HL-60 (cell line): ENCODE measurements around the gene CCDC179.

Experiments
- DNase-seq, 2 experiments: peaks; one replicate each; pipeline ENCODE4 v3.0.0-alpha.2; 2010 to 2020; ENCODE audit warnings: low read depth in 1 of 2, low spot score in 1 of 2
- H3K27ac ChIP-seq: fragments of 250-450 bp; sonication (Bioruptor Pico); replicated peaks from 2 replicates; pipeline ENCODE4 v1.5.1; 2020; ENCODE audit warnings: mild to moderate bottlenecking, moderate library complexity
- H3K27me3 ChIP-seq: fragments of 250-450 bp; sonication (Bioruptor Pico); 2 replicates; pipeline ENCODE4 v1.5.1; 2021; ENCODE audit warnings: mild to moderate bottlenecking, moderate library complexity; ENCODE audit not compliant: insufficient read depth, poor library complexity, severe bottlenecking
- H3K4me3 ChIP-seq: replicated peaks from 2 replicates; pipeline ENCODE4 v1.5.1; 2011; ENCODE audit warnings: mild to moderate bottlenecking, control low read depth, low read length; ENCODE audit not compliant: insufficient read depth
- GABPA ChIP-seq: IDR thresholded peaks from 2 replicates; pipeline ENCODE4 v1.6.1; 2012; ENCODE audit warnings: low read depth
- POLR2AphosphoS5 ChIP-seq: IDR thresholded peaks from 2 replicates; pipeline ENCODE4 v1.6.1; 2012; ENCODE audit warnings: low read depth
- REST ChIP-seq: IDR thresholded peaks from 2 replicates; pipeline ENCODE4 v1.6.1; 2012; ENCODE audit warnings: low read depth; ENCODE audit not compliant: insufficient replicate concordance
- SPI1 ChIP-seq: IDR thresholded peaks from 2 replicates; pipeline ENCODE4 v1.6.1; 2012; ENCODE audit warnings: low read depth, mild to moderate bottlenecking, borderline replicate concordance
- TF ChIP-seq, protein P1 (sequence below): IDR thresholded peaks from one replicate; pipeline ENCODE4 v1.5.1; 2011; ENCODE audit warnings: low read length, control low read depth, inconsistent platforms; ENCODE audit not compliant: insufficient read depth

The CCDC179 gene

GRCh38 chr11:22829231-22830081, 30.8 kb downstream of the CCDC179 start, which contains the start of gene SVIP:
Gene SVIP (minus strand): TSS chr11:22829801. CDS start chr11:22829748, 53 bp downstream.
- peak; percentile 83 to 94 for DNase-seq
- TF ChIP-seq REST (no peak), SPI1 (peak; percentile 19; the same call in 1 of the 2 replicates), POLR2AphosphoS5 (peak; percentile 69), GABPA (peak; percentile 75)
- TF ChIP-seq, protein P1, sequence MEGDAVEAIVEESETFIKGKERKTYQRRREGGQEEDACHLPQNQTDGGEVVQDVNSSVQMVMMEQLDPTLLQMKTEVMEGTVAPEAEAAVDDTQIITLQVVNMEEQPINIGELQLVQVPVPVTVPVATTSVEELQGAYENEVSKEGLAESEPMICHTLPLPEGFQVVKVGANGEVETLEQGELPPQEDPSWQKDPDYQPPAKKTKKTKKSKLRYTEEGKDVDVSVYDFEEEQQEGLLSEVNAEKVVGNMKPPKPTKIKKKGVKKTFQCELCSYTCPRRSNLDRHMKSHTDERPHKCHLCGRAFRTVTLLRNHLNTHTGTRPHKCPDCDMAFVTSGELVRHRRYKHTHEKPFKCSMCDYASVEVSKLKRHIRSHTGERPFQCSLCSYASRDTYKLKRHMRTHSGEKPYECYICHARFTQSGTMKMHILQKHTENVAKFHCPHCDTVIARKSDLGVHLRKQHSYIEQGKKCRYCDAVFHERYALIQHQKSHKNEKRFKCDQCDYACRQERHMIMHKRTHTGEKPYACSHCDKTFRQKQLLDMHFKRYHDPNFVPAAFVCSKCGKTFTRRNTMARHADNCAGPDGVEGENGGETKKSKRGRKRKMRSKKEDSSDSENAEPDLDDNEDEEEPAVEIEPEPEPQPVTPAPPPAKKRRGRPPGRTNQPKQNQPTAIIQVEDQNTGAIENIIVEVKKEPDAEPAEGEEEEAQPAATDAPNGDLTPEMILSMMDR, result peak; percentile 62
- Histone ChIP-seq H3K27me3 (no peaks in the 10 kb centered on the region), H3K4me3 (peak within 1 kb of the TSS; percentile 77), H3K27ac (peak within 1 kb of the TSS; percentile 79)

- peak overlapping the region; percentile 77 for H3K4me3 ChIP-seq
- H3K27ac ChIP-seq, result peak overlapping the region; percentile 79
These were observed 31.9 kb downstream of the CCDC179 start for GRCh38 chr11:22828373-22828772.

DNA sequence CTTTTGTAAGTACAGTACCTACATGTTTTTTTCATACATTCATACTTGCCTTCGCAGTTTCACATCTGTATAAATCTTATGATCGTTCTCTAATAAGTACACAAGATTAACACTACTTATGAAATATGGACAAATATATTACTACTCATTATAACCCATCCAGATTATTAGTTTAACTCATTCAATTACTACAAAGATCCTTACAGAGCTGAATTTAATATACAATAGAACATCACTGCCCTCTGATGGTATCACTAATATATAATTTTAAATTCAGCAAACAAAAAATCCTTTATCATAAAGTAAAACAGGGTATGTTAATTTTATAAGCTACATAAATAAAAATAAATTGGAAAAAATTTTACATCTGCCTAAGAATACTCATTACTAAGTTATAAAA, 38.1 kb downstream of the CCDC179 start:
- no peak for DNase-seq
- no peaks in the 10 kb centered on the region for H3K27me3 ChIP-seq
- TF ChIP-seq GABPA (no peak), REST (no peak), POLR2AphosphoS5 (no peak)

More at GRCh38 chr11:22828373-22828772, 31.9 kb downstream of the CCDC179 start:
- TF ChIP-seq, protein P1, result no peak
- no peak for TF ChIP-seq GABPA
- no peak for DNase-seq
- no peaks in the 10 kb centered on the region for H3K27me3 ChIP-seq

GRCh38 chr11:22809893-22810292, 50.4 kb downstream of the CCDC179 start:
- no peaks in the 10 kb centered on the region for H3K27me3 ChIP-seq
- no peak for TF ChIP-seq GABPA
- TF ChIP-seq POLR2AphosphoS5, result no peak
- TF ChIP-seq, protein P1, result no peak
- no peak for TF ChIP-seq SPI1
- TF ChIP-seq REST, result no peak
- no peak for DNase-seq
- no peak overlapping the region for H3K27ac ChIP-seq
- no peak overlapping the region for H3K4me3 ChIP-seq

More for the DNA sequence above, 38.1 kb downstream of the CCDC179 start:
- Histone ChIP-seq H3K4me3 (no peak overlapping the region), H3K27ac (no peak overlapping the region)
